ENCODE results near the gene ACOX3.

ACOX3 gene

DNA sequence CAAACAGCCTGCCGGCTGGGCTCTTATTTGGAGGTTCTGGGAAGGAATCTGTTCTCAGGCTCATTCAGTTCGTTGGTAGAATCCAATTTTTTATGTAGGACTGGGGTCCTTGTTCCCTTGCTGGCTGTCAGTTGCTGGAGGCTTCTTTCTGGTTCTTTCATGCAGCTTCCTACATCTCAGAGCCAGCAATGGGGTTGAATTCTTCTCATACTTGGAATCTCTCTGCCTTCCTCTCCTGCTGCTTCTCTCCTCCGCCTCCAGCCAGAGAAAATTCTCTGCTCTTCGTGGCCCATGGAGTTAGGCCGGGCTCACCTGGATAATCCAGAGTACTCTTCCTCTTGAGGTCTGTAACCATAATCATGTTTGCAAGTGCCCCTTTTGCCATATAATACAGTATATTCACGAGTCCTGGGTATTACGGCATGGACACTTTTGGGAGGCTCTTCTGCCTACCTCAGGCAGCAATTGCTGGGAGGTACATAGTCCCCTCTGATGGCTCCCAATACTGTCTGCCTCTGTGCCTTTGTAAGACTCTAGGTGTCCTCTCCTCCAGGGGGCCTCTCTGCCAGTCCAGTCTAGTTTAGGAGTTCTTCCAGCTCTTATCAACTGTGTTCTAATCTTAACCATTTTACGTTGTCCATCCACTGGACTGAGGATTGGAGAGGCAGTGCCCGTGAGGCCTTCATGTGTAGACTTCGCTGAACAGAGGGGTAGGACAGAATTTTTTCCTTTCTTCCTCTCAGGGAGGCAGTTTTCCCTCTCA is 2.3 kb upstream of the ACOX3 start:
- DNase-seq (ENCODE audit: low read depth) = no peak
- TF ChIP-seq, protein P1, sequence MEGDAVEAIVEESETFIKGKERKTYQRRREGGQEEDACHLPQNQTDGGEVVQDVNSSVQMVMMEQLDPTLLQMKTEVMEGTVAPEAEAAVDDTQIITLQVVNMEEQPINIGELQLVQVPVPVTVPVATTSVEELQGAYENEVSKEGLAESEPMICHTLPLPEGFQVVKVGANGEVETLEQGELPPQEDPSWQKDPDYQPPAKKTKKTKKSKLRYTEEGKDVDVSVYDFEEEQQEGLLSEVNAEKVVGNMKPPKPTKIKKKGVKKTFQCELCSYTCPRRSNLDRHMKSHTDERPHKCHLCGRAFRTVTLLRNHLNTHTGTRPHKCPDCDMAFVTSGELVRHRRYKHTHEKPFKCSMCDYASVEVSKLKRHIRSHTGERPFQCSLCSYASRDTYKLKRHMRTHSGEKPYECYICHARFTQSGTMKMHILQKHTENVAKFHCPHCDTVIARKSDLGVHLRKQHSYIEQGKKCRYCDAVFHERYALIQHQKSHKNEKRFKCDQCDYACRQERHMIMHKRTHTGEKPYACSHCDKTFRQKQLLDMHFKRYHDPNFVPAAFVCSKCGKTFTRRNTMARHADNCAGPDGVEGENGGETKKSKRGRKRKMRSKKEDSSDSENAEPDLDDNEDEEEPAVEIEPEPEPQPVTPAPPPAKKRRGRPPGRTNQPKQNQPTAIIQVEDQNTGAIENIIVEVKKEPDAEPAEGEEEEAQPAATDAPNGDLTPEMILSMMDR (IDR thresholded peaks at IDR 0.05; ENCODE audit: control insufficient read depth, insufficient read depth, low read depth, low read length, missing control alignments) = no peak
- no peak overlapping the region for H3K4me3 ChIP-seq (ENCODE audit: control insufficient read depth, low read depth, low read length)

DNA sequence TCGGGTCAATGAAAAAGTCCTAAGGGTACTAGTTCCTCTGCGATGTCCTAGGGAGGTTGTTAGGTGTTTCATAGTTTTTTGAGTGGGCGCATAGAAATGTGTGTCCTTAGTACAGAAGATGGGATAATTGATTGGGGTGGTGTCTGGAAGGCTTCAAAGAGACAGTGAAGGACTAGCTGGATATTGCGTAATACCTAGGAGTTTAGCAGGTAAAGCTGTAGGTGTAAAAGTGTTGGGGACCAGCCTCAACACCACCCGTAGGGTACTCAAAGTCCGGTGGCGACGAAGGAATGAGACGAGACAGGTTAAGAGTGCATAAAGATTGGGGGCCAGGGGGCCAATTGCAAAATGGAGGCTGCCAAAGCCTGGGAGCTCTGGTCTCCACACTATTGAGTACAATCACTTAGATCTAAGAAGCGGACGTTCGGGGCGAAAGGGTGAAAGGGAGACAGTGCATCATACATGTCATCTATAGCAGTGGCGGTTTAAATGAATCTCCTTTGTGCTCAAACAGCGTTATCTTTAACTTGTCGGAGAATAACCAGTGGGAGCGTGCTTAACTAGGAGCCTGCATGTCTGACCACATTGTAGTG is 1.1 kb upstream of the ACOX3 start:
- peak overlapping the region; percentile 90 for H3K4me3 ChIP-seq (ENCODE audit: control insufficient read depth, low read depth, low read length)
- DNase-seq (ENCODE audit: low read depth) = no peak
- TF ChIP-seq, protein P1 (IDR thresholded peaks at IDR 0.05; ENCODE audit: control insufficient read depth, insufficient read depth, low read depth, low read length, missing control alignments) = no peak

DNA sequence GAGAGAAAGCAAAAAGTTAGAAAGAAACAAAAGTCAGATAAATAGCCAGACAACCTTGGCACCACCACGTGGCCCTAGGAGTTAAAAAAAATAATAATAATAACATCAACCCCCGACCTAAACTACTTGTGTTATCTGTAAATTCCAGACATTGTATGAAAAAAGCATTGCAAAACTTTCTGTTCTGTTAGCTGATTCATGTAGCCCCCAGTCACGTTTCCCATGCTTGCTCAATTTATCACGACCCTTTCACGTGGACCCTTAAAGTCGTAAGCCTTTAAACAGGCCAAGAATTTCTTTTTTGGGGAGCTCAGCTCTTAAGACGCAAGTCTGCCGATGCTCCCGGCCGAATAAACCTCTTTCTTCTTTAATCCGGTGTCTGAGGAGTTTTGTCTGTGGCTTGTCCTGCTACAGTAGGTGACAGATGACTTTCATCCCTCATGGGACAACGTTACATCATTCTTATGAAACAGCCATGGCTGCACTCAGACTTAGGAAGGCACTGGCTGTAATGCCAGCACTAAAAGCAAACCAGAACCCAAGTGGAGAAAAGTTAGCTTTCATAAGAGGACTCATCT is 520 bp downstream of the ACOX3 start:
- peak overlapping the region; percentile 90 for H3K4me3 ChIP-seq (ENCODE audit: control insufficient read depth, low read depth, low read length)
- DNase-seq (ENCODE audit: low read depth) = no peak
- TF ChIP-seq, protein P1 (IDR thresholded peaks at IDR 0.05; ENCODE audit: control insufficient read depth, insufficient read depth, low read depth, low read length, missing control alignments) = no peak

DNA sequence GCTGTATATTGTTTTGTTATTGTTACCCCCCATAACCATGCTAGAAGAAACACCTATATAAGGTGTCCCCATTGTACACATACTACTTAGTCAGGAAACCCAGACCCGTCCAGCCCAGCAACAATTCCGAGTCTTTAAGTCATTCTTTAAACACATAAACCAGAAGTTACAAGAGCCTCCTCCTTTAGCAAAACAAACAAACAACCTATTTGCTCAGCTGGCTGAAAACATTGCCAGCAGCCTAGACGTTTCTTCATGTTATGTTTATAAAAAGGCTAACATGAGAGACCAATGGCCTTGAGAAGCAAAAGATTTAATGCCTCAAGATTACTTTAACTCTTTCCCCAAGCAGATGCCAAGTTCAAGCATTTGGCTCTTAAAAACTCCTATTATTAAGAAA is 1.4 kb downstream of the ACOX3 start:
- no peak overlapping the region for H3K4me3 ChIP-seq (ENCODE audit: control insufficient read depth, low read depth, low read length)
- DNase-seq (ENCODE audit: low read depth) = no peak

DNA sequence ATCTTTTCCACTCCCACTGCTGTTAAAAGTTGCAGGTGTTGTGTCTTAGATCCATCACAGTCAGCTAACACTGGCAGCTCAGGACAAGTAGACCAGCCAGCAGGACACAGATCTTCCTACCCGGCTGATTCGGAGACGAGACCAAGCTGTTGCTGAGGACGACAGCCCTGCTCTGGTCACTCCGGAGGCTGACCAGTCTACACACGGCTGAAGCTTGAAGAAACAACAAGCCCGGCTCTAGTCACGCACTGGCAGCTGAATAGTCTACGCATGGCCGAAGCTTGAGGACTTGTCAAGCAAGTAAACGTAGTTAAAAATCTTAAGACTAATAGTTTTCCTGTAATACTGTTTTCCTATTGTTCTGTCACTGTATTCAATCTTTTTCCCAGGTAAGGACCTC is 1.8 kb downstream of the ACOX3 start:
- DNase-seq (ENCODE audit: low read depth) = no peak
- TF ChIP-seq, protein P1 (IDR thresholded peaks at IDR 0.05; ENCODE audit: control insufficient read depth, insufficient read depth, low read depth, low read length, missing control alignments) = no peak
- H3K4me3 ChIP-seq (ENCODE audit: control insufficient read depth, low read depth, low read length) = no peak overlapping the region

More for the DNA sequence above, 1.4 kb downstream of the ACOX3 start:
- TF ChIP-seq, protein P1 (IDR thresholded peaks at IDR 0.05; ENCODE audit: control insufficient read depth, insufficient read depth, low read depth, low read length, missing control alignments) = no peak

DNA sequence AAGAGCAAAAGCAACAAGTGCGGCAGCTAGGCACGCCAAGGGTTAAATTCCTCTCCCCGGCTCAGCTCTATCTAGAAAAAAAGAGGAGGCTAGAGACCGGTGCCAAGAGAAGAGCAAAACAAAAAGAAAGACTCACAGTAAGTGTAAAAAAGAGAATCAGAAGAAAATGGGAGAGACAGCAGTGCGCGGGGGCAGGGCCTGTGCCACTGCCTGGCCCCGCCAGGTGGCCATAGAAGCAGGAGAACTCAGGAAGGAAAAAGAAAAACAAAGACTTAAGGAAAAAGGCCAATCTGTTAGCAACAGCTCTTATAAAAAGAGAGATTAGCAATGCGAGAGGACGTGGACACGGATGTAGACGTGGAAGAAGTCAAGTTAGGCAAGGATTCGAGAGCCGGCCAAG is 3.2 kb downstream of the ACOX3 start:
- no peak overlapping the region for H3K4me3 ChIP-seq (ENCODE audit: control insufficient read depth, low read depth, low read length)
- no peak for DNase-seq (ENCODE audit: low read depth)
- TF ChIP-seq, protein P1 (IDR thresholded peaks at IDR 0.05; ENCODE audit: control insufficient read depth, insufficient read depth, low read depth, low read length, missing control alignments) = no peak

All from AG09309 (cell line).